Measurements from ENCODE around the gene FAHD2A.
"Not testable (repeated sequence)": the region's sequence is repeated elsewhere in the genome, so short reads cannot be mapped to it uniquely, and the experiment has no call there.

- TF ChIP-seq CTCF (IDR thresholded peaks at IDR 0.05; ENCODE audit: insufficient read depth, low read length, poor library complexity, severe bottlenecking); EZH2phosphoT487 (conservative IDR thresholded peaks at IDR 0.05; ENCODE audit: low read length): not testable (repeated sequence)
Observed at GRCh38 chr2:95415138-95415537, 12.6 kb downstream of the FAHD2A start.
